ENCODE measurements around the gene TPCN1. TPM values are rescaled to one million over a fixed set of nuclear protein-coding genes. Genes with fewer than 3 reads are reported as not detected.

Gene TPCN1
- total RNA-seq, 1 experiment from 2014 or later: 19.0 TPM

DNA sequence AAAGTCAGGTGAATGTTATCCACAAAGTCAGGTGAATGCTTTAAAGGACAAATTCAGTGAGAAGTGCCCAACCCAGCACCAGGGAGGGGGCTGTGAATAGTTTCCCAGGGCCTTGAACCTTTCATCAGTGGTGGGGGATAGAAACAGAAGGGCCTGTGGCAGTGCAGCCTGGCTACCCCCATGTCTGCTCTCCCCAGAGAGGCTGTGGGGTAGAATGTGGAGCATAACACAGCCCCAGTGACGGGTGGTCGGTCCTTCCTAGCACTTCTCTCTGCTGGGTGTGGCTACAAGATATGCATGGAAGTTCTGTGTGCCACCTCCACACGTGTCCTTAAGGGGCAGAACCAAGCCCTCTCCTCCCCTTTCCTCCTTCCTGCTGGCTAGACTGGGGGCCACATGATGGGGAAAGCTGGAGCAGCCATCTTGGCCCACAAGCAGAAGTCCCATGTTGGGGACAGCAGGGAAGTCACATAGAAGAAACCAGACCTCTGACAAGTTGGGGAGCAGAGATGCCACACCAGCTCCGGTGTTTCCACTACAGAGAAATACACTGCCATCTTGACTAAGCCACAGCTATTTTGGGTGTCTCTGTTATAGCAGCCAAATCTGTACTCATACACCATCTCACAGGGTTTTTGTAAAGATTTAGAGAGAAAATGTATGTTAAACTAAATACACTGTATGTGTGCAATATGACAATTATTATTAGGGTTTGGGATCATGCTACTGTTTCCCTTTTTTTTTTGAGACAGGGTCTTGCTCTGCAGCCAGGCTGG lies 18.8 kb upstream of the TPCN1 start:
- CTCF ChIA-PET: no interaction called here
- H3K9ac ChIP-seq (ENCODE audit: low read length): no peak overlapping the region
- BruUV-seq (replicated peaks): no TSS peak

DNA sequence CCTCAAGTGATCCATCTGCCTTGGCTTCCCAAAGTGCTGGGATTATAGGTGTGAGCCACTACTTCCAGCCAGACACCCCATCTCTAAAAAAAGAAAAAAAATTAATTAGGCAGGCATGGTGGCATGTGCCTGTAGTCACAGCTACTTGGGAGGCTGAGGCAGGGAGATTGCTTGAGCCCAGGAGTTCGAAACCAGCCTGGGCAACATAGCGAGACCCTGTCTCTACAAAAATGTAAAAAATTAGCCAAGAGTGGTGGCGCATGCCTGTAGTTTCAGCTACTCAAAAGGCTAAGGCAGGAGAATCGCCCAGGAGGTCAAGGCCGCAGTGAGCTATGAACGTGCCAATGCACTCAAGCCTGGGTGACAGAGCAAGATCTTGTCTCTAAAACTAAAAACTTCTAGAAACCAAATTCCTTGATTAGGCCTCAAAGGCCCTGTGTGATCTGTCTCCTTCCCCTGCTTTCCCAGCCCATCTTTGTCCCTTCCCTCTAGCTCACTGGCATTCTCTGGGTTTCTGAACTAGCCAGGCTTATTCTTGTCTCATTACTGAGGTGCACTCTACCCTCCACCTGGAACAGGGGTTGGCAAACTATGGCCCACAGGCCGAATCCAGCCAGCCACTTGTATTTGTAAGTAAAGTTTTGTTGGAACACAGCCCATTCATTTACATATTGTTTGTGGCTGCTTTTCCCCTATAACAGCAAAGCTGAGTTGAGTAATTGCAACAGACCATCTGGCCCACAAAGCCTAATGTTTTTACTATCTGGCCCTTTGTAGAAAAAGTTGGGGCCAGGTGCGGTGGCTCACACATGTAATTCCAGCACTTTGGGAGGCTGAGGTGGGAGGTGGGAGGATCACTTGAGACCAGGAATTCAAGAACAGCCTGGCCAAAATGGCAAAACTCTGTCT lies 17.2 kb upstream of the TPCN1 start:
- intact Hi-C loops (cut with micrococcal nuclease): no loop called here
- H3K9me2 ChIP-seq (replicated peaks; ENCODE audit: low read length): no peaks in the 10 kb centered on the region
- no peak overlapping the region for H3K4me2 ChIP-seq (ENCODE audit: low read length)
- H3K27me3 ChIP-seq (ENCODE audit: low read length): no peaks in the 10 kb centered on the region
- ChIA-PET POLR2A (ENCODE audit: unreplicated experiment) (interaction anchor here (0.7 kb wide), 1 partner anchor 1683 kb away, joined by 3 read pairs; no protein-coding TSS in a partner anchor), CTCF (no interaction called here)
- H3K27ac ChIP-seq (ENCODE audit: low read length): no peak overlapping the region
- H4K20me1 ChIP-seq (ENCODE audit: low read length): no peaks in the 10 kb centered on the region
- no peak overlapping the region for H3K4me3 ChIP-seq (ENCODE audit: low read length)
- no peaks in the 10 kb centered on the region for H3K79me2 ChIP-seq (ENCODE audit: low read length)
- ATAC-seq (no peak), DNase-seq (no peak)
- H3K4me1 ChIP-seq (ENCODE audit: insufficient read depth, low read length): no peaks in the 10 kb centered on the region
- H3K36me3 ChIP-seq (ENCODE audit: low read depth, low read length): no peaks in the 10 kb centered on the region
- BruUV-seq (replicated peaks): no TSS peak
- no peak overlapping the region for H3K9ac ChIP-seq (ENCODE audit: low read length)
- no peaks in the 10 kb centered on the region for H3K9me3 ChIP-seq (ENCODE audit: low read length)
- no peak for TF ChIP-seq EZH2 (IDR thresholded peaks at IDR 0.05; ENCODE audit: low read length, unreplicated experiment)
- TF ChIP-seq, protein P1, sequence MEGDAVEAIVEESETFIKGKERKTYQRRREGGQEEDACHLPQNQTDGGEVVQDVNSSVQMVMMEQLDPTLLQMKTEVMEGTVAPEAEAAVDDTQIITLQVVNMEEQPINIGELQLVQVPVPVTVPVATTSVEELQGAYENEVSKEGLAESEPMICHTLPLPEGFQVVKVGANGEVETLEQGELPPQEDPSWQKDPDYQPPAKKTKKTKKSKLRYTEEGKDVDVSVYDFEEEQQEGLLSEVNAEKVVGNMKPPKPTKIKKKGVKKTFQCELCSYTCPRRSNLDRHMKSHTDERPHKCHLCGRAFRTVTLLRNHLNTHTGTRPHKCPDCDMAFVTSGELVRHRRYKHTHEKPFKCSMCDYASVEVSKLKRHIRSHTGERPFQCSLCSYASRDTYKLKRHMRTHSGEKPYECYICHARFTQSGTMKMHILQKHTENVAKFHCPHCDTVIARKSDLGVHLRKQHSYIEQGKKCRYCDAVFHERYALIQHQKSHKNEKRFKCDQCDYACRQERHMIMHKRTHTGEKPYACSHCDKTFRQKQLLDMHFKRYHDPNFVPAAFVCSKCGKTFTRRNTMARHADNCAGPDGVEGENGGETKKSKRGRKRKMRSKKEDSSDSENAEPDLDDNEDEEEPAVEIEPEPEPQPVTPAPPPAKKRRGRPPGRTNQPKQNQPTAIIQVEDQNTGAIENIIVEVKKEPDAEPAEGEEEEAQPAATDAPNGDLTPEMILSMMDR (conservative IDR thresholded peaks at IDR 0.05; ENCODE audit: low read depth, low read length): no peak
- TF ChIP-seq EZH2phosphoT487 (IDR thresholded peaks at IDR 0.05; ENCODE audit: borderline replicate concordance, low read length): no peak
- H3F3A ChIP-seq (ENCODE audit: low read length, unreplicated experiment): no peaks in the 10 kb centered on the region
- H2AFZ ChIP-seq (ENCODE audit: low read length): no peak overlapping the region

More for the DNA sequence above, 18.8 kb upstream of the TPCN1 start:
- POLR2A ChIA-PET (ENCODE audit: unreplicated experiment): no interaction called here
- Histone ChIP-seq H3K36me3 (ENCODE audit: low read depth, low read length) (no peaks in the 10 kb centered on the region), H3K4me1 (ENCODE audit: insufficient read depth, low read length) (no peaks in the 10 kb centered on the region), H2AFZ (ENCODE audit: low read length) (no peak overlapping the region), H3K27ac (ENCODE audit: low read length) (no peak overlapping the region), H3K4me2 (ENCODE audit: low read length) (no peak overlapping the region), H3K27me3 (ENCODE audit: low read length) (no peaks in the 10 kb centered on the region), H3K9me3 (ENCODE audit: low read length) (no peaks in the 10 kb centered on the region), H4K20me1 (ENCODE audit: low read length) (no peaks in the 10 kb centered on the region), H3K79me2 (ENCODE audit: low read length) (no peaks in the 10 kb centered on the region), H3K4me3 (ENCODE audit: low read length) (no peak overlapping the region), H3F3A (ENCODE audit: low read length, unreplicated experiment) (no peaks in the 10 kb centered on the region), H3K9me2 (replicated peaks; ENCODE audit: low read length) (no peaks in the 10 kb centered on the region)
- ATAC-seq: no peak
- intact Hi-C loops (cut with micrococcal nuclease): no loop called here
- no peak for DNase-seq
- TF ChIP-seq, protein P1 (conservative IDR thresholded peaks at IDR 0.05; ENCODE audit: low read depth, low read length): no peak
- no peak for TF ChIP-seq EZH2 (IDR thresholded peaks at IDR 0.05; ENCODE audit: low read length, unreplicated experiment)
- no peak for TF ChIP-seq EZH2phosphoT487 (IDR thresholded peaks at IDR 0.05; ENCODE audit: borderline replicate concordance, low read length)

All from PC-3 (cell line).